Measurements from ENCODE around the gene POLK. TPM values are rescaled to one million over a fixed set of nuclear protein-coding genes. Genes with fewer than 3 reads are reported as not detected.

The POLK gene
- total RNA-seq (2021; fragmentation: NEBNext Ultra II Directional; extraction: Animal tissue kit (Norgen Biotek cat#: 25700)), result 7.7 and 9.0 TPM in 2 replicates
- 1.2 and 2.0 TPM in 2 replicates for polyA plus RNA-seq (2011; rRNA removed)
- polyA plus RNA-seq (2011; cell fraction: cytosol; rRNA removed), result 3.6 TPM
- 3.4 TPM for polyA plus RNA-seq (2011; cell fraction: nucleus; rRNA removed)
- polyA plus RNA-seq (2012, experiment 1 of 2), result 2.3 to 5.7 TPM (median 2.8 TPM) in 4 replicates
- 0.12 TPM for polyA plus RNA-seq (2012, experiment 2 of 2)
- 4.4 TPM for polyA plus RNA-seq (2013, experiment 1 of 2)
- polyA plus RNA-seq (2013, experiment 2 of 2), result 4.5 TPM
- 10.1 and 18.9 TPM in 2 replicates for polyA minus RNA-seq (2011; rRNA and poly(A)+ RNA removed)
- polyA minus RNA-seq (2011; cell fraction: cytosol; rRNA and poly(A)+ RNA removed), result 5.9 TPM
- polyA minus RNA-seq (2011; cell fraction: nucleus; rRNA and poly(A)+ RNA removed), result 11.8 TPM
- long read RNA-seq, experiment 1, partial matches to known transcripts, result 2 of 5 reads
- long read RNA-seq, experiment 1, other reads (novel, unspliced or antisense), result 3 of 5 reads
- long read RNA-seq, experiment 2, full-length matches to known transcripts, result 1 of 4 reads
- long read RNA-seq, experiment 2, partial matches to known transcripts, result 2 of 4 reads
- long read RNA-seq, experiment 2, other reads (novel, unspliced or antisense), result 1 of 4 reads

- Histone ChIP-seq H3K27ac (ENCODE audit: low read depth, low read length) (no peak within 1 kb of the TSS), H2AK5ac (ENCODE audit: low read depth, low read length) (no peak within 1 kb of the TSS), H3K4ac (replicated peaks; ENCODE audit: insufficient read length, low read depth, low read length) (no peak within 1 kb of the TSS), H2AFZ (ENCODE audit: low read length) (peak within 1 kb of the TSS; percentile 87), H2BK15ac (ENCODE audit: low read length) (no peak within 1 kb of the TSS; the same call in 1 of the 2 replicates), H3K9ac (replicated peaks in 1 of 4; ENCODE audit: extremely low read depth in 1 of 4, low read depth in 3 of 4, low read length in 3 of 4) (peak within 1 kb of the TSS; percentile 70 to 90 (median 79)), H2BK12ac (ENCODE audit: low read depth, low read length) (no peak within 1 kb of the TSS), H3K23me2 (ENCODE audit: low read depth, low read length) (peaks cover 2% of the 10 kb centered on the region; the same call in 1 of the 2 replicates), H3K4me2 (ENCODE audit: insufficient read depth in 1 of 2, low read depth in 2 of 2, low read length in 2 of 2) (peak within 1 kb of the TSS; percentile 73 to 85), H3K4me1 (replicated peaks in 1 of 4; ENCODE audit: control insufficient read depth in 3 of 4, insufficient read depth in 4 of 4, low read length in 3 of 4) (peaks cover 0 to 3% (median 0%) of the 10 kb centered on the region in 4 experiments; a peak in 2 of 7 replicates), H3K9me3 (ENCODE audit: insufficient read depth in 2 of 2, low read depth in 1 of 2, low read length in 1 of 2) (no peaks in the 10 kb centered on the region), H3K79me1 (ENCODE audit: low read depth, low read length) (peaks cover 2% of the 10 kb centered on the region; the same call in 1 of the 2 replicates), H2BK5ac (ENCODE audit: low read depth, low read length) (peak within 1 kb of the TSS; percentile 28; the same call in 1 of the 2 replicates), H3K18ac (ENCODE audit: extremely low read depth, low read length) (peak within 1 kb of the TSS; percentile 51; the same call in 1 of the 2 replicates), H3K36me3 (ENCODE audit: control insufficient read depth in 2 of 4, insufficient read depth in 4 of 4, low read length in 3 of 4) (no peaks in the 10 kb centered on the region), H4K20me1 (replicated peaks in 1 of 2; ENCODE audit: control insufficient read depth in 1 of 2, insufficient read depth in 2 of 2, low read length in 2 of 2) (peaks cover 0 to 2% of the 10 kb centered on the region in 2 experiments), H2BK120ac (replicated peaks; ENCODE audit: low read depth, low read length) (no peak within 1 kb of the TSS), H4K8ac (ENCODE audit: extremely low read depth, insufficient read depth, low read length) (peak within 1 kb of the TSS; percentile 94; the same call in 1 of the 2 replicates), H3K4me3 (ENCODE audit: extremely low read depth in 1 of 4, insufficient read depth in 2 of 4, low read depth in 3 of 4, low read length in 4 of 4) (peak within 1 kb of the TSS; percentile 81 to 96 (median 86)), H3K27me3 (replicated peaks in 1 of 4; ENCODE audit: control insufficient read depth in 3 of 4, extremely low read depth in 1 of 4, insufficient read depth in 3 of 4, low read length in 3 of 4) (no peaks in the 10 kb centered on the region), H2BK20ac (ENCODE audit: low read length) (no peak within 1 kb of the TSS), H3K23ac (ENCODE audit: insufficient read length) (no peak within 1 kb of the TSS), H3K56ac (replicated peaks; ENCODE audit: insufficient read length, low read depth, low read length) (no peak within 1 kb of the TSS), H4K91ac (replicated peaks; ENCODE audit: insufficient read length, low read length) (no peak within 1 kb of the TSS), H4K5ac (ENCODE audit: insufficient read length, low read depth, low read length) (no peak within 1 kb of the TSS), H3K79me2 (ENCODE audit: control insufficient read depth in 1 of 2, insufficient read depth in 2 of 2, low read length in 2 of 2) (peaks cover 0 to 48% of the 10 kb centered on the region in 2 experiments; a peak in 3 of 4 replicates), H3K14ac (ENCODE audit: insufficient read length) (no peak within 1 kb of the TSS)
- ChIA-PET POLR2A (ENCODE audit: partially characterized antibody) (interaction anchor here (0.8 to 1.4 kb wide), 2 partner anchors 65 to 100 kb away, joined by 3 to 4 read pairs; partner anchors contain the start of gene ANKDD1B), CTCF (ENCODE audit: partially characterized antibody) (no interaction called here)
- FAIRE-seq (peak; percentile 48), DNase-seq (ENCODE audit: low read depth in 1 of 2, low spot score in 2 of 2) (peak; percentile 90 to 92)
- WGBS, 2 experiments (ENCODE audit: extremely low coverage in 1 of 2, insufficient coverage in 1 of 2, insufficient read length in 1 of 2, insufficient replicate concordance in 2 of 2, low coverage in 1 of 2, low lambda C conversion rate in 2 of 2, missing lambda C conversion rate in 1 of 2), result 5% methylated on average over 38 of the region's 71 CpGs; no CpG with 5 or more reads in 1 of the 2 experiments
- TF ChIP-seq TBP (IDR thresholded peaks at IDR 0.05; ENCODE audit: low read depth, low read length), result peak; percentile 62; the same call in 1 of the 2 replicates
- peak; percentile 22 for TF ChIP-seq ASH2L (IDR thresholded peaks at IDR 0.05; ENCODE audit: low read length)
- TF ChIP-seq POLR2AphosphoS5 (IDR thresholded peaks at IDR 0.05; ENCODE audit: low read depth, low read length), result peak; percentile 80
- TF ChIP-seq RNF2 (IDR thresholded peaks at IDR 0.05; ENCODE audit: borderline replicate concordance, low read depth, low read length, missing control alignments, poor library complexity, severe bottlenecking), result no peak
- TF ChIP-seq CTBP2 (IDR thresholded peaks at IDR 0.05; ENCODE audit: borderline replicate concordance, insufficient read depth, insufficient read length, low read length), result peak; percentile 94
- peak; percentile 84 for TF ChIP-seq TAF1 (IDR thresholded peaks at IDR 0.05; ENCODE audit: low read depth, low read length)
- TF ChIP-seq KDM5A (IDR thresholded peaks at IDR 0.05; ENCODE audit: low read length), result no peak
- peak; percentile 45; the same call in 1 of the 2 replicates for TF ChIP-seq SP1 (IDR thresholded peaks at IDR 0.05; ENCODE audit: low read depth, low read length)
These were observed at the start of gene POLK, which contains the start of gene CERT1 for GRCh38 chr5:75511435-75512382. POLK (plus strand) TSS chr5:75511891. CERT1 (minus strand) TSS chr5:75511629; CDS start chr5:75511207, 422 bp downstream.
